KBM-7 (cell line): ENCODE data around the gene MYO1F.

ENCODE experiments used
- DNase-seq: peaks from one replicate; pipeline ENCODE4 v3.0.0-alpha.2; 2015
- in situ Hi-C: fragments of 300-500 bp; cut with MboI; formaldehyde crosslinking; loops from 2 replicates; pipeline ENCODE4 v1.14.3; 2020; ENCODE audit warnings: low sequenced_read_pairs, low pct_unique_long_range_greater_than_20kb, mixed read lengths

The MYO1F gene

DNA sequence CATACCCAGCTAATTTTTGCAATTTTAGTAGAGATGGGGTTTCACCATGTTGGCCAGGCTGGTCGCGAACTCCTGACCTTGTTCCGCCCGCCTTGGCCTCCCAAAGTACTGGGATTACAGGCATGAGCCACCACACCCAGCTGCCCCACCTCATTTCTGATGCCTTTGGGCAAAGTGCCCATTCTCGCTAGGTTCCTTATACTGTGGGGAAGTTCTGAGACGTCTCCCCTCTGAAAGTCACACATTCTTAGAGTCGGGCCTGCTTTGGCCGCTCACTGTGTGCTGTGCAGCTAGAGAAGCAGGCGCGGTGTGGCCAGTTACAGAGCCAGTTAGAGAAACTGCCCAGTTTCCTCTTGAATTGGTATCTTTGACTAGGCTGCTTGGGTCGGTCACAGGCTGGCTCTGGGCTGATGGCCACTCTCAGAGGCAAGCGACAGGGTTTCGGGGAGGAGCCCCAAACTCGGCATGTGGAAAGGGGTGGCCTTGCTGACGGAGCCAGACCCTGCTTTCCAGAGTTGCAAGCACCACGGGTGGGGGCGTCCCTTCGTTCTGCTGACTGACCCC lies 92.8 kb downstream of the MYO1F start:
- in situ Hi-C loops, result no loop called here
- DNase-seq, result peak; percentile 36

DNA sequence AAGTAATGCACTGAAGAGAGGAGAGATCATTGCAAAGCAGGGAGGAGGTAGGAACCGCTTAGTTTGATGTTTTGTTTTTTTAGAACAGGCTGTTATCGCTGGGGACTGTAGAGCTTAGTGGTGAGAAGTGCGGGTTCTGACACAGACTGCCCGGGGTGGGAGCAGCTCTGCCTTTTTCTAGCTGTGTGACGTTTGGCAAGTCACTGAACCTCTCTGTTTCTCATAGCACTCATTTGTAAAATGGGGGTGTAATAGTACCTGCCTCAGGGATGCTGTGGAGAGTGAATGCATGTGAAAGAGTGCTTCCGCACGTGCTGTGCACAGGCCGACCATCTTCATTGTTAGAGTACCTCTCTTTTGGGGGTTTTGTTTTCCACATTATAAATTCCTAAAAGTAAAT lies 94.1 kb downstream of the MYO1F start:
- DNase-seq, result no peak
- in situ Hi-C loops, result no loop called here

DNA sequence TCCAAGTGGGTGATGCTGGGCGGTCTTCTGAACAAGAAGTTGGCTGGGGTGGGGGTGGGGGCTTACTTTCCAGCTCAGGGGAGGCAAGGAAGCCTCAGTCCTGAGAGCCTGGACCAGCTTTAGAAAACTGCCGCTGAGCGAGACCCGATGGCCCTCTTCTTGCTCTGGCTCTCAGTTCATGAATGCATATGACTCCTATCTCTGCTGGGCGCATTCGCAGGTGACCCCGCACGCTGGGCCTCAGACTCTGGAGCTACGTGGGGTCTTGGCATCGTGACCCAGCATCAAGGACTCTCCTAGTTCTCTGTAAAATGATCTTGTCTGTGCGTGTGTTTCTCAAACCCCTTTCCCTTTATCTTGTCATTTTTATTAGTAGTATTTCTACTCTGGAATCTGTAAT lies 94.5 kb downstream of the MYO1F start:
- in situ Hi-C loops, result no loop called here
- DNase-seq, result no peak

DNA sequence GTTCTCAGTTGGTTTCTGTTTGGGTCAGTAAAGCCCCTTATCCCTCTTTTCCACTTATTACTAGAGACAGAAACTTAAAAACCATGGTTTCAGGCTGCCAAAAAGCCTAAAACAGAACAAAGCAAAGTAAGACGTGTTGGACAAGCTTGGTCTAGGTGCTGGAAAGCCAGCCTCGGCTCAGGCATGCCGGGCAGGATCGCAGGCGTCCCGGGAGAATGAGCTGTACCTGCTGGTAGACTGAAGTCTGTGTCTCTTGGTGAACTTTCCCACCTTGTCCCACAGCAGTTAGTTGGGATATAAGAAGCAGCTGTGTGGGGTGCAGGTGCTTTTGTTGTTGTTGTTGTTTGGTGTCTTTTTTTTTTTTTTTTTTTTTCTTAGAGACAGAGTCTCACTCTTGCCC lies 95.6 kb downstream of the MYO1F start:
- DNase-seq, result no peak
- in situ Hi-C loops, result no loop called here

DNA sequence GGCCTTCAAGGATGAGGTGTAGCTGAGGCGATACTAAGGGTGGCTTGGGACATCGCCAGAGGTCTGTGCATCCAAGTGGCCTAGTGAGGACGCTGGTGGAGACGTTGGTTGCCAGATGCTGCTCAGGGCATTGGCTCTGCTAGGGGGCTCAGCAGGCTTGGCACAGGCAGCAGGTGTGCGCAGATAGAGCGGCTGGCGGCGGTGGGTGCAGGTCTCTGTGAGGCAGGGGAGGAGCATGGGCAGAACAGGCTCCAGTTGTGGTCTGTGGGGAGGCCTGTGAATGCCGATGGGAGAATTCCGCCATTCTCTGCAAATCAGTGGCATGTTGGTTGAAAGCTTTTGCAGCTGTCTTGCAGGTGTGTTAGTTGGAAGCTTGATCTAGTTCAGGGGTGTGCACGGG lies 96.0 kb downstream of the MYO1F start:
- DNase-seq, result no peak
- in situ Hi-C loops, result no loop called here

DNA sequence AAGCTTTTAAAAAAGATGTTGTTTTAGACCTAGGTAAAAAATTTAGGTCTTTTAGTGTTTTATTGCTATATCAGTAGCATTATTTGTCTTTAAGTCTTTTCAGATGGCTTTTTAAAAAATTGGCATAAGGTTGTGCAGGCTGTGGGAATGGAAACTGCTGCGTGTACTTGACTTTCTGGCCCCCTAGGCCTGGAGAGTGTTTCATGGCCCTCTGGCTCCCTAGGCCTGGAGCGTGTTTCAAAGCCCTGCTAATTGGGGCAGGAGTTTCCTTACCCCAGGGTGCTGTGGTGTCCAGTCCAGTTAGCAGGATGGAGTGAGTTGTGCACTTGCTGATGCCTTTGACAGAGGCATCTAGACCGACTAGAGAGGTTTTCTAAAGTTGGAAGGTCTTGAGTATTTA lies 98.6 kb downstream of the MYO1F start:
- DNase-seq, result no peak
- in situ Hi-C loops, result no loop called here

DNA sequence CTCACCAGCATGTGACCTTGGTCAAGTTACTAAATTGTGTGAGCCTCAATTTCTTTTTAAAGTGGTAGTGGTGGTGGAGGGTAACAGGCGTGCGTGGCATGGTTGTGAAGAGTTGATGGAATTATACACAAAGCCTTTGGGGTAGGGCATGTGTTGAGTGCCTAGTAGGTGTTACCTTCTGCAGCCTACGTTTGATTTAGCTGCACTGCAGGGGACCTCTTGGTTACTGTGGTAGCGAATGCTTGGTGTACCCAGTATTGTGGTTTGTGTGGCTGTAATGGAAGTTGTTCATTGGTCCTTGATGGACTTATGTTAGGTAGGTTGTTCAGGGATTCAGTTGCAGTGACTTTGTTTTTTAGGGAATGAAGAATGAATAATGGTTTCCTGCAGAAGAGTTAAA lies 99.4 kb downstream of the MYO1F start:
- in situ Hi-C loops, result no loop called here
- DNase-seq, result no peak

DNA sequence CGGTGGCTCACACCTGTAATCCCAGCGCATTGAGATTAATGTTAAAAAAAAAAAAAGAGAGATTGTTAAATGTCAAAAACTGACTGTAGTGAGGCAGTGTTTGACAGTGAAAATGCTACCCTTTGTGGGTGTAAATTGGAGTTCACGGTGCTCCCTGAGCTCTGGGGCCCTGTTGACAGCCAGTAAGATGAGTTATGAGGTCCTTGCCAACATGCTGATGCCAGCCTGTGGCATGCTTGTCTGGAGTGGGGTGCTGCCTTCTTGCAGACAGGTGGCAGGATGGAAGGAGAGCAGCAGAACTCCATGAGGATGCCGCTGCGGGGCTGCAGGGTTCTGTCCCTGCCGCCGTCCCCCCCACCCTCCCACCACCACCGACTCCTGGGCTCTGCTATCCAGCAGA lies 100.7 kb downstream of the MYO1F start:
- DNase-seq, result no peak
- in situ Hi-C loops, result no loop called here

DNA sequence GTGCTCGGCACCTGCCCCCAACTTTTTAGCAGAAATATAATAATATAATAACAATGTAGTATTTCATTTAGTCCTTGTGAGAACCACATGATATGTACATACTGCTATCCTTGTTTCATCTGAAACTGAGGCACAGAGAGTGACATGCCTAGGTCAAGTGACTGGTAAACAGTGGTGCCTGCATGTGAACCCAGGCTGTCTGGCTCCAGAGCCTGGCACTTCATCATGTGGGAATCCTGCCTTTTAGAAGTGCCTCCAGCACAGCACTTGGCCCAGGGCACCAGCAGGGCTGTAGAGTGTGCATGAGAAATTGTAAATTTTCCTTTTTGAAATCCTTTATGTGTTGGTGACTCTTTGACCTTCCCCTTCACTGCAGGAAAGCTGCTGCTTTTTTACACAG lies 102.2 kb downstream of the MYO1F start:
- DNase-seq, result no peak
- in situ Hi-C loops, result no loop called here

DNA sequence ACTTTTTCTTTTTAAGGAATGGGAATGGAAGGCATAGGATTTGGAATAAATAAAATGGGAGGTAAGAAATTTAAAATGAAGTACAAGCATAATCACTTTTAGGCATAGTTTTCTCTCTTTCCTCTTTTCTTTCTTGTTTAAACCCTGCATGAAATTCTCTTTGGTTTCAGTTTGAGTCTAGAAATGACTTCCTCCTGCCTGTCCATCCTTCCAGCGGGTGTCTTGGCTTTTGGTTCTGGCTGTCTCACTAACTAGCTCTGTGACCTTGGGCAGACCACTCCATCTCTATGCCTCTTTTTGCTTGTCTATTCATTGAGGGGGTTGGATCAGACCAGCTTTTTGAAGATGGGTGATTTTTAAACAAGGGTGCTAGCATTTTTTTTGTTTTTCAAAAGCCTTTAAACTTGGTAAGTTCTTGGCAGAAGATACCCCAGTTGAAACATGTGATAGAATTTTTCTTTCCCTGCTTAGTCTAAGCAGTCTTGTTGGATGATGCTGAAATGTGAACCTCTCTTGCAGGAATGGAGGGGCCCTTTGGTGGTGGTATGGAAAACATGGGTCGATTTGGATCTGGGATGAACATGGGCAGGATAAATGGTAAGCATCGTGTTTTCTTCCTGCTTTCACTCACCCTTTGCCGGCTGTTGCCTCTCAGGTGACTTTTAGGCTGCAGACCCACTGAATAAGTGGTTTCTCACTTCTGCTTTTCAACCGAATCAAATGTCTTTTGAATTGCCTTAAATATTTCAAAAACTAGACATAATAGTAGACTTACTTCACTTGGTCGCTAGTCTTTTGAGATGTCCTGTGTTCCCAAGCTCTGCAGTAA lies 103.4 kb downstream of the MYO1F start:
- no peak for DNase-seq
- in situ Hi-C loops, result no loop called here
